Activated T-helper 1 cell treated with anti-CD3 and anti-CD28 coated beads, Interleukin-12 subunit alpha, Interleukin-12 subunit beta, Interleukin-2, Interleukin-4 antibody, amounts not matched to agents 30 ng/mL and 10 ng/mL and 1 ng/mL, durations not matched to agents 14 hours and 24 hours and 36 hours (primary cell): ENCODE results near the gene OR3A3. TPM values are rescaled to one million over a fixed set of nuclear protein-coding genes. Genes with fewer than 3 reads are reported as not detected.
"Not testable (repeated sequence)": the region's sequence is repeated elsewhere in the genome, so short reads cannot be mapped to it uniquely, and the experiment has no call there.

Source experiments
- DNase-seq: peaks from one replicate; pipeline ENCODE4 v3.0.0; 2021; ENCODE audit warnings: low spot score
- H3K27ac Mint-ChIP-seq: one replicate; pipeline ENCODE4 v1.8.0; 2021; ENCODE audit warnings: mild to moderate bottlenecking, mixed read lengths
- H3K27me3 Mint-ChIP-seq: one replicate; pipeline ENCODE4 v1.8.0; 2022; ENCODE audit warnings: mild to moderate bottlenecking, moderate library complexity, mixed read lengths; ENCODE audit not compliant: insufficient read depth
- H3K36me3 Mint-ChIP-seq: one replicate; pipeline ENCODE4 v1.8.0; 2021; ENCODE audit warnings: low read depth, mixed read lengths
- H3K4me1 Mint-ChIP-seq: one replicate; pipeline ENCODE4 v1.8.0; 2021; ENCODE audit warnings: low read depth, mixed read lengths
- H3K4me3 Mint-ChIP-seq: one replicate; pipeline ENCODE4 v1.8.0; 2021; ENCODE audit warnings: mild to moderate bottlenecking, moderate library complexity, mixed read lengths
- H3K9me3 Mint-ChIP-seq: one replicate; pipeline ENCODE4 v1.8.0; 2021; ENCODE audit warnings: mixed read lengths
- intact Hi-C: fragments of 100-400 bp; cut with micrococcal nuclease; formaldehyde crosslinking; loops from one replicate; pipeline ENCODE4 v1.15.1; 2024
- total RNA-seq: library from RNA; stranded (reverse); gene quantifications from 2 replicates; pipeline ENCODE4 v1.2.3, GENCODE V29; 2022

The OR3A3 gene
- not detected in 2 replicates for total RNA-seq

GRCh38 chr17:3411070-3411469, at the start of gene OR3A3:
OR3A3 (plus strand) TSS chr17:3411370.
- Mint-ChIP-seq H3K9me3 (peaks cover 15% of the 10 kb centered on the region), H3K27ac (no peak within 1 kb of the TSS), H3K4me1 (no peaks in the 10 kb centered on the region), H3K36me3 (no peaks in the 10 kb centered on the region), H3K27me3 (peaks cover 6% of the 10 kb centered on the region), H3K4me3 (no peak within 1 kb of the TSS)
- no peak for DNase-seq
- intact Hi-C loops = no loop called here

GRCh38 chr17:3371167-3371566, 40.0 kb upstream of the OR3A3 start:
- H3K27ac Mint-ChIP-seq, H3K27me3 Mint-ChIP-seq, H3K36me3 Mint-ChIP-seq, DNase-seq, intact Hi-C loops, H3K4me3 Mint-ChIP-seq, H3K4me1 Mint-ChIP-seq: not testable (repeated sequence)
- peaks cover 28% of the 10 kb centered on the region for H3K9me3 Mint-ChIP-seq

- H3K4me3 Mint-ChIP-seq = no peak overlapping the region
- no peaks in the 10 kb centered on the region for H3K27me3 Mint-ChIP-seq
- intact Hi-C loops = no loop called here
- no peaks in the 10 kb centered on the region for H3K4me1 Mint-ChIP-seq
- H3K9me3 Mint-ChIP-seq = peaks cover 17% of the 10 kb centered on the region
- no peak for DNase-seq
- no peaks in the 10 kb centered on the region for H3K36me3 Mint-ChIP-seq
- H3K27ac Mint-ChIP-seq = no peak overlapping the region
Measured at GRCh38 chr17:3378321-3378720, 32.8 kb upstream of the OR3A3 start.

GRCh38 chr17:3381957-3382356, 29.2 kb upstream of the OR3A3 start:
- Mint-ChIP-seq H3K27ac (no peak overlapping the region), H3K9me3 (no peaks in the 10 kb centered on the region), H3K27me3 (peaks cover 7% of the 10 kb centered on the region), H3K4me1 (no peaks in the 10 kb centered on the region), H3K4me3 (no peak overlapping the region), H3K36me3 (no peaks in the 10 kb centered on the region)
- no peak for DNase-seq
- intact Hi-C loops = no loop called here

- Mint-ChIP-seq H3K27me3 (peaks cover 10% of the 10 kb centered on the region), H3K4me3 (peak within 1 kb of the TSS; percentile 53), H3K36me3 (no peaks in the 10 kb centered on the region), H3K4me1 (no peaks in the 10 kb centered on the region), H3K27ac (no peak within 1 kb of the TSS), H3K9me3 (no peaks in the 10 kb centered on the region)
- intact Hi-C loops = no loop called here
- DNase-seq = no peak
Measured at GRCh38 chr17:3385869-3386816, 25.0 kb upstream of the OR3A3 start, which contains the start of gene OR3A2. OR3A2 (minus strand) TSS chr17:3386308.

GRCh38 chr17:3389791-3390190, 21.4 kb upstream of the OR3A3 start:
- H3K27me3 Mint-ChIP-seq = peaks cover 17% of the 10 kb centered on the region
- intact Hi-C loops = no loop called here
- H3K4me3 Mint-ChIP-seq = no peak overlapping the region
- DNase-seq = no peak
- no peaks in the 10 kb centered on the region for H3K36me3 Mint-ChIP-seq
- H3K27ac Mint-ChIP-seq = no peak overlapping the region
- H3K4me1 Mint-ChIP-seq = no peaks in the 10 kb centered on the region
- no peaks in the 10 kb centered on the region for H3K9me3 Mint-ChIP-seq

GRCh38 chr17:3397801-3398200, 13.4 kb upstream of the OR3A3 start:
- H3K4me1 Mint-ChIP-seq, DNase-seq, H3K4me3 Mint-ChIP-seq, H3K9me3 Mint-ChIP-seq, H3K27ac Mint-ChIP-seq, H3K27me3 Mint-ChIP-seq, H3K36me3 Mint-ChIP-seq, intact Hi-C loops: not testable (repeated sequence)

GRCh38 chr17:3398310-3398709, 12.9 kb upstream of the OR3A3 start, which contains the start of gene OR1E1:
OR1E1 (minus strand) TSS chr17:3398410; CDS start chr17:3398410, 0 bp downstream.
- H3K9me3 Mint-ChIP-seq = no peaks in the 10 kb centered on the region
- no peaks in the 10 kb centered on the region for H3K4me1 Mint-ChIP-seq
- H3K27me3 Mint-ChIP-seq = peaks cover 1% of the 10 kb centered on the region
- DNase-seq = no peak
- no peak within 1 kb of the TSS for H3K27ac Mint-ChIP-seq
- no peaks in the 10 kb centered on the region for H3K36me3 Mint-ChIP-seq
- H3K4me3 Mint-ChIP-seq = no peak within 1 kb of the TSS
- intact Hi-C loops = no loop called here

GRCh38 chr17:3400055-3400454, 11.1 kb upstream of the OR3A3 start:
- no peak overlapping the region for H3K27ac Mint-ChIP-seq

GRCh38 chr17:3401786-3402185, 9.4 kb upstream of the OR3A3 start:
- H3K27me3 Mint-ChIP-seq = peaks cover 6% of the 10 kb centered on the region
- H3K4me1 Mint-ChIP-seq = no peaks in the 10 kb centered on the region
- H3K27ac Mint-ChIP-seq = no peak overlapping the region
- H3K4me3 Mint-ChIP-seq = no peak overlapping the region
- H3K9me3 Mint-ChIP-seq = no peaks in the 10 kb centered on the region
- DNase-seq = no peak
- no peaks in the 10 kb centered on the region for H3K36me3 Mint-ChIP-seq
- intact Hi-C loops = no loop called here

More at GRCh38 chr17:3400055-3400454, 11.1 kb upstream of the OR3A3 start:
- no peak for DNase-seq
- intact Hi-C loops = no loop called here
- no peak overlapping the region for H3K4me3 Mint-ChIP-seq
- no peaks in the 10 kb centered on the region for H3K27me3 Mint-ChIP-seq
- no peaks in the 10 kb centered on the region for H3K36me3 Mint-ChIP-seq
- H3K9me3 Mint-ChIP-seq = no peaks in the 10 kb centered on the region
- no peaks in the 10 kb centered on the region for H3K4me1 Mint-ChIP-seq

- H3K27ac Mint-ChIP-seq, H3K4me3 Mint-ChIP-seq, intact Hi-C loops, H3K27me3 Mint-ChIP-seq, H3K36me3 Mint-ChIP-seq, H3K4me1 Mint-ChIP-seq, DNase-seq: not testable (repeated sequence)
- H3K9me3 Mint-ChIP-seq = peaks cover 15% of the 10 kb centered on the region
Measured at GRCh38 chr17:3403856-3404255, 7.3 kb upstream of the OR3A3 start.

- DNase-seq, H3K4me3 Mint-ChIP-seq, H3K27me3 Mint-ChIP-seq, intact Hi-C loops, H3K27ac Mint-ChIP-seq, H3K36me3 Mint-ChIP-seq, H3K4me1 Mint-ChIP-seq: not testable (repeated sequence)
- peaks cover 14% of the 10 kb centered on the region for H3K9me3 Mint-ChIP-seq
Measured at GRCh38 chr17:3412216-3412615, 1.0 kb downstream of the OR3A3 start.

- Mint-ChIP-seq H3K4me3 (no peak overlapping the region), H3K9me3 (no peaks in the 10 kb centered on the region), H3K36me3 (no peaks in the 10 kb centered on the region), H3K27ac (no peak overlapping the region), H3K27me3 (peaks cover 9% of the 10 kb centered on the region), H3K4me1 (no peaks in the 10 kb centered on the region)
- intact Hi-C loops = no loop called here
- no peak for DNase-seq
Measured at GRCh38 chr17:3415610-3416009, 4.4 kb downstream of the OR3A3 start.
